H9 (cell line): ENCODE results near the gene TERT. TPM values are rescaled to one million over a fixed set of nuclear protein-coding genes. Genes with fewer than 3 reads are reported as not detected.

ENCODE experiments used
- DNase-seq: peaks from one replicate; pipeline ENCODE4 v3.0.0-alpha.2; 2017
- H2AFZ ChIP-seq: one replicate; pipeline ENCODE4 v1.6.1; 2013; ENCODE audit warnings: mild to moderate bottlenecking, low read length, control low read depth, moderate library complexity
- H2AK5ac ChIP-seq: 2 replicates; pipeline ENCODE4 v1.6.1; 2013; ENCODE audit warnings: low read length, control low read depth, mixed read lengths; ENCODE audit not compliant: insufficient read length
- H2BK120ac ChIP-seq: one replicate; pipeline ENCODE4 v1.6.1; 2013; ENCODE audit warnings: low read depth, mild to moderate bottlenecking, low read length, control low read depth, inconsistent platforms; ENCODE audit not compliant: poor library complexity, severe bottlenecking
- H2BK12ac ChIP-seq: 2 replicates; pipeline ENCODE4 v1.6.1; 2013; ENCODE audit warnings: low read length, control low read depth, mixed read lengths, low read depth; ENCODE audit not compliant: insufficient read length
- H2BK15ac ChIP-seq: 2 replicates; pipeline ENCODE4 v1.6.1; 2013; ENCODE audit warnings: low read depth, low read length, control low read depth
- H2BK20ac ChIP-seq: one replicate; pipeline ENCODE4 v1.6.1; 2013; ENCODE audit warnings: low read depth, mild to moderate bottlenecking, low read length, control low read depth, inconsistent platforms; ENCODE audit not compliant: poor library complexity, severe bottlenecking
- H2BK5ac ChIP-seq: 2 replicates; pipeline ENCODE4 v1.6.1; 2013; ENCODE audit warnings: low read length, control low read depth, mixed read lengths; ENCODE audit not compliant: insufficient read length
- H3K14ac ChIP-seq: 2 replicates; pipeline ENCODE4 v1.6.1; 2013; ENCODE audit warnings: low read length, control low read depth; ENCODE audit not compliant: insufficient read depth
- H3K18ac ChIP-seq: 2 replicates; pipeline ENCODE4 v1.6.1; 2013; ENCODE audit warnings: low read depth, mild to moderate bottlenecking, mixed read lengths, low read length, control low read depth; ENCODE audit not compliant: insufficient read length
- H3K23ac ChIP-seq: 2 replicates; pipeline ENCODE4 v1.6.1; 2013; ENCODE audit warnings: low read length, control low read depth, mixed read lengths, low read depth; ENCODE audit not compliant: insufficient read length
- H3K23me2 ChIP-seq: 2 replicates; pipeline ENCODE4 v1.6.1; 2013; ENCODE audit warnings: low read depth, mild to moderate bottlenecking, mixed read lengths, low read length, control low read depth; ENCODE audit not compliant: insufficient read length, poor library complexity, severe bottlenecking
- H3K27ac ChIP-seq: 2 replicates; pipeline ENCODE4 v1.5.1; 2013; ENCODE audit warnings: low read length, control low read depth, mixed read lengths, low read depth; ENCODE audit not compliant: insufficient read length
- H3K27me3 ChIP-seq: 2 replicates; pipeline ENCODE4 v1.6.1; 2013; ENCODE audit warnings: low read length, control low read depth, inconsistent platforms; ENCODE audit not compliant: insufficient read depth
- H3K4ac ChIP-seq: 2 replicates; pipeline ENCODE4 v1.6.1; 2013; ENCODE audit warnings: low read depth, mild to moderate bottlenecking, control low read depth, inconsistent platforms, low read length, moderate library complexity
- H3K4me1 ChIP-seq: 2 replicates; pipeline ENCODE4 v1.6.1; 2013; ENCODE audit warnings: low read length, control low read depth, inconsistent platforms; ENCODE audit not compliant: insufficient read depth
- H3K4me2 ChIP-seq: 2 replicates; pipeline ENCODE4 v1.6.1; 2013; ENCODE audit warnings: low read length, control low read depth, mixed read lengths; ENCODE audit not compliant: insufficient read length, insufficient read depth
- H3K56ac ChIP-seq: 2 replicates; pipeline ENCODE4 v1.6.1; 2013; ENCODE audit warnings: low read depth, mild to moderate bottlenecking, mixed read lengths, low read length, control low read depth; ENCODE audit not compliant: insufficient read length
- H3K79me1 ChIP-seq: 2 replicates; pipeline ENCODE4 v1.6.1; 2013; ENCODE audit warnings: low read depth, mild to moderate bottlenecking, moderate library complexity, low read length, control low read depth, inconsistent platforms; ENCODE audit not compliant: insufficient read depth, poor library complexity, severe bottlenecking
- H3K79me2 ChIP-seq: 2 replicates; pipeline ENCODE4 v1.6.1; 2013; ENCODE audit warnings: low read length, control low read depth, inconsistent platforms; ENCODE audit not compliant: insufficient read depth
- H3K9ac ChIP-seq: 2 replicates; pipeline ENCODE4 v1.6.1; 2013; ENCODE audit warnings: low read length, control low read depth, mixed read lengths; ENCODE audit not compliant: insufficient read length; ENCODE audit errors: extremely low read depth
- H3K9me3 ChIP-seq: one replicate; pipeline ENCODE4 v1.6.1; 2013; ENCODE audit warnings: low read depth, low read length, inconsistent platforms; ENCODE audit not compliant: control insufficient read depth
- H3T11ph ChIP-seq: one replicate; pipeline ENCODE4 v1.6.1; 2013; ENCODE audit warnings: mild to moderate bottlenecking, low read length, control low read depth, inconsistent platforms
- H4K20me1 ChIP-seq: one replicate; pipeline ENCODE4 v1.6.1; 2013; ENCODE audit not compliant: control insufficient read depth, insufficient read length, insufficient read depth
- H4K5ac ChIP-seq: 2 replicates; pipeline ENCODE4 v1.6.1; 2013; ENCODE audit warnings: low read depth, mild to moderate bottlenecking, mixed read lengths, low read length, control low read depth; ENCODE audit not compliant: insufficient read length
- H4K8ac ChIP-seq: replicated peaks from 2 replicates; pipeline ENCODE4 v1.6.1; 2013; ENCODE audit warnings: low read length, control low read depth, mixed read lengths, low read depth; ENCODE audit not compliant: insufficient read length
- H4K91ac ChIP-seq: 2 replicates; pipeline ENCODE4 v1.6.1; 2013; ENCODE audit warnings: low read depth, mild to moderate bottlenecking, moderate library complexity, mixed read lengths, low read length, control low read depth; ENCODE audit not compliant: insufficient read length
- H3K27ac Mint-ChIP-seq, 3 experiments: 2 replicates in 2 of 3; 3 replicates in 1 of 3; pipeline ENCODE4 v1.8.0; 2020 to 2021; ENCODE audit warnings: mixed read lengths in 3 of 3, mild to moderate bottlenecking in 1 of 3, moderate library complexity in 1 of 3
- H3K27me3 Mint-ChIP-seq: 2 replicates; pipeline ENCODE4 v1.8.0; 2021; ENCODE audit warnings: low read depth, mild to moderate bottlenecking, moderate library complexity, mixed read lengths
- H3K36me3 Mint-ChIP-seq, 3 experiments: 2 replicates in 2 of 3; 3 replicates in 1 of 3; pipeline ENCODE4 v1.8.0; 2020 to 2021; ENCODE audit warnings: low read depth in 3 of 3, mixed read lengths in 3 of 3; ENCODE audit not compliant: insufficient read depth in 1 of 3
- H3K4me1 Mint-ChIP-seq, 2 experiments: 2 replicates each; pipeline ENCODE4 v1.8.0; 2020; ENCODE audit warnings: mixed read lengths in 2 of 2
- H3K4me3 Mint-ChIP-seq, 2 experiments: 2 replicates in 1 of 2; 3 replicates in 1 of 2; pipeline ENCODE4 v1.8.0; 2020 to 2021; ENCODE audit warnings: mild to moderate bottlenecking in 2 of 2, mixed read lengths in 2 of 2, moderate library complexity in 1 of 2
- H3K9me3 Mint-ChIP-seq, 2 experiments: 2 replicates in 1 of 2; 3 replicates in 1 of 2; pipeline ENCODE4 v1.8.0; 2020; ENCODE audit warnings: mild to moderate bottlenecking in 2 of 2, mixed read lengths in 2 of 2, moderate library complexity in 1 of 2
- CTCF ChIP-seq: fragments of 200-600 bp; sonication (generic); conservative IDR thresholded peaks from 3 replicates; pipeline ENCODE4 v1.8.0; 2021; ENCODE audit warnings: antibody characterized with exemption, mild to moderate bottlenecking
- WGBS: extraction: QIAGEN DNeasy Blood & Tissue Kit; methylation state at CpG from one replicate; pipeline ENCODE4 v1.1.7; 2013; ENCODE audit warnings: missing lambda C conversion rate, low lambda C conversion rate, mixed read lengths; ENCODE audit not compliant: insufficient read length; ENCODE audit errors: extremely low coverage; 5-methylcytosine and 5-hydroxymethylcytosine counted together
- total RNA-seq: library from RNA; stranded (reverse); gene quantifications from 2 replicates; pipeline ENCODE4 v1.2.1, GENCODE V29; 2021

The TERT gene
- total RNA-seq, 1 experiment from 2014 or later: 15.5 TPM

GRCh38 chr5:1300581-1301083, 5.8 kb upstream of the TERT start:
- Histone ChIP-seq H3K14ac (no peak overlapping the region), H2BK120ac (no peak overlapping the region), H3K79me1 (no peaks in the 10 kb centered on the region), H2AK5ac (no peak overlapping the region), H2BK15ac (no peak overlapping the region), H4K20me1 (no peaks in the 10 kb centered on the region), H2BK12ac (no peak overlapping the region), H3K23ac (no peak overlapping the region), H3K9me3 (no peaks in the 10 kb centered on the region), H2BK20ac (no peak overlapping the region), H3K27me3 (no peaks in the 10 kb centered on the region), H3K4ac (no peak overlapping the region), H3K27ac (no peak overlapping the region), H3K18ac (no peak overlapping the region), H2BK5ac (no peak overlapping the region), H3K9ac (no peak overlapping the region), H4K91ac (no peak overlapping the region), H3K4me2 (no peak overlapping the region), H3K79me2 (no peaks in the 10 kb centered on the region), H3K23me2 (peaks cover under 1% of the 10 kb centered on the region), H2AFZ (no peak overlapping the region), H4K8ac (no peak overlapping the region), H3K56ac (no peak overlapping the region), H3T11ph (no peak overlapping the region), H4K5ac (no peak overlapping the region), H3K4me1 (no peaks in the 10 kb centered on the region)
- H3K4me3 Mint-ChIP-seq: no peak overlapping the region
- H3K4me1 Mint-ChIP-seq: no peaks in the 10 kb centered on the region
- DNase-seq: no peak
- TF ChIP-seq CTCF: no peak
- peaks cover 2 to 3% of the 10 kb centered on the region in 2 experiments; a peak in 2 of 5 replicates for H3K9me3 Mint-ChIP-seq
- WGBS: no CpG with 5 or more reads among the region's 20 CpGs
- H3K27ac Mint-ChIP-seq: no peak overlapping the region
- no peaks in the 10 kb centered on the region for H3K36me3 Mint-ChIP-seq
- H3K27me3 Mint-ChIP-seq: peaks cover 32% of the 10 kb centered on the region
